GM20000 (cell line): ENCODE results near the gene ABL2.

Experiments
- DNase-seq: peaks from one replicate; pipeline ENCODE4 v3.0.0; 2012; ENCODE audit warnings: low spot score
- CTCF ChIP-seq: IDR thresholded peaks from 2 replicates; pipeline ENCODE4 v1.5.1; 2012; ENCODE audit warnings: mild to moderate bottlenecking, control low read depth; ENCODE audit errors: extremely low read depth, missing control alignments

ABL2 gene

GRCh38 chr1:179167955-179168354 is 61.5 kb downstream of the ABL2 start:
- no peak for DNase-seq
- no peak for TF ChIP-seq CTCF

DNA sequence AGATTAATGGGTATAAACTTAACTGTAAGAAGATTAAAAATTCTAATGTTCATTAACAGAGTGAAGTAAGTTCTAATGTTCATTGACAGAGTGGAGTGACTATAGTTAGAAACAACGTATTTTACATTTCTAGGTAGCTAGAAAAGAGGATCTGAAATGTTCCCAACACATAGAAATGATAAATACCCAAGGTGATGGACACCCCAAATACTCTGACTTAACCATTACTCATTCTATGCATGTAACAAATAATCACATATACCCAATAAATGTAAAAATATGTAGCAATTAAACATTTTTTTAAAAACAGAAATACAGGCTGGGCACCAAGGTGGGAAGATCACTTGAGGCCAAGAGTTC is 62.1 kb downstream of the ABL2 start:
- TF ChIP-seq CTCF, result no peak
- DNase-seq, result no peak

GRCh38 chr1:179166663-179167417 is 62.6 kb downstream of the ABL2 start:
- no peak for DNase-seq
- no peak for TF ChIP-seq CTCF

- DNase-seq, result no peak
- TF ChIP-seq CTCF, result no peak
Measured at GRCh38 chr1:179164494-179164893, 65.0 kb downstream of the ABL2 start.

DNA sequence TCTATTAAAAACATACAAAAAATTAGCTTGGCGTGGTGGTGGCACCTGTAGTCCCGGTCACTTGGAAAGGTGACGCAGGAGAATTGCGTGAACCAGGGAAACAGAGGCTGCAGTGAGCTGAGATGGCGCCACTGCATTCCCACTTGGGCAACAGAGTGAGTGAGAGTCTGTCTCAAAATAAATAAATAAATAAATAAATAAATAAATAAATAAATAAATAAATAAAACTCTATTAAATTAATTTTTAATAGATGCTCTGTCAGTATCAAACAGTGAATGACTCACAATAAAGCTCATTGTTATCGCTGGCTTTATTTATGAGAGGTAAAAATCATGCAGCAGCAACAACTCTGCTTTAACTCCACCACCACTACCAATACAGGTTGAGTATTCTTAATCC is 72.8 kb downstream of the ABL2 start:
- DNase-seq, result no peak
- TF ChIP-seq CTCF, result no peak

DNA sequence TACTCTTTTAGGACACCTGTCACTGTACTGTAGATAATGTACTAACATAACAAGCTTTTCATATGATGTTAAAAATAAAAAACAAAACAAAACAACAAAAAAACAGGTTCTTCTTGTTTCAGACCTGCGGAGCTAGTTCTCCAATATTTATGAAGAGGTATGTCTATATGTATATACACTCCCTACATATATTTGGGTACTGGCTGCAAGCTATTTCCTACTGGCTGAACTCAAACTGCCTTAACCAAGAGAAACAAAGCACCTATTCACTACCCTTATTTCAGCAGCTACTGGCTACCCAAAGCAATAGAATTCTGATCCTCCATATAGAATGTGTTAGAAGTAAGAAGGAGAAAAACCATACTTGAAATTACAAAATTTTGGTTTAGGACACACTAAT is 73.5 kb downstream of the ABL2 start:
- DNase-seq, result no peak
- no peak for TF ChIP-seq CTCF

- DNase-seq, result no peak
- TF ChIP-seq CTCF, result no peak
Measured at GRCh38 chr1:179155615-179156014, 73.9 kb downstream of the ABL2 start.
